ENCODE data around the gene PARP12.

DNA sequence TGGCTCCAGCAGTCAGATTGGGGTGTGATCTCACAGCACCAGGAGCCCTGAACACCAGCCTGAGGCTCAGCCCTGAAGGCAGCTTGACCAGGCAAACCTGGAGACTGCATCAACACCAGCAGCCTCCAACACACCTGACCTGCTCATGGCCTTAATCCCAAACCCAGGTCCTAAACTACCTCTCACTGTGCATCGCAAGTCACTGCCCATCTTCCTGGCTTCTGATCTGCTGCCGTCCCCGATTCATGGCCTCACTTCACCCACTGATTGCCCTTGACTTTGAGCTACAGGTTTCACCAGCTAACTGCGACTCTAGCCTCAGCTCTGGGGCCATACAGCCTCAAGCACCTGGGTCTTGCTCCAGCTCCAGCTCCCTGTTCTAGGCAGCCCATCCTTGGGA, 49.1 kb downstream of the PARP12 start:
- TF ChIP-seq YY1 (IDR thresholded peaks at IDR 0.05; ENCODE audit: insufficient read depth, insufficient read length), result no peak
- TF ChIP-seq SUZ12 (IDR thresholded peaks at IDR 0.05; ENCODE audit: extremely low read depth, insufficient read depth, insufficient read length), result no peak
- TF ChIP-seq ZNF274 (IDR thresholded peaks at IDR 0.05; ENCODE audit: low read depth, low read length), result no peak
